Panc1 (cell line): ENCODE measurements around the gene ELOB. TPM values are rescaled to one million over a fixed set of nuclear protein-coding genes. Genes with fewer than 3 reads are reported as not detected.

ENCODE experiments used
- ATAC-seq: fragments of 200-7000 bp; cut with Tn5 transposase; 2 replicates; pipeline ENCODE4 v1.9.1; 2020; ENCODE audit warnings: mild to moderate bottlenecking, moderate library complexity
- BruUV-seq: library from RNA; stranded (reverse); fragments of 400-500 nt; replicated peaks from 2 replicates; lab custom pipeline; 2021; lab: Mats Ljungman, UMichigan
- CTCF ChIA-PET: fragments of 300-600 bp; sonication (Branson Sonifier 250); formaldehyde crosslinking; loops from one replicate; lab custom pipeline; 2022; ENCODE audit warnings: antibody characterized with exemption; lab: Charles Lee
- POLR2A ChIA-PET: fragments of 300-600 bp; sonication (Branson Sonifier 250); formaldehyde crosslinking; loops from one replicate; lab custom pipeline; 2022; ENCODE audit warnings: antibody characterized with exemption; lab: Charles Lee
- DNase-seq: peaks from one replicate; pipeline ENCODE4 v3.0.0-alpha.2; 2010; ENCODE audit warnings: low read depth, low spot score
- H3K27ac ChIP-seq: 2 replicates; pipeline ENCODE4 v1.5.1; 2011; ENCODE audit warnings: mild to moderate bottlenecking, low read length, inconsistent platforms
- H3K27me3 ChIP-seq: fragments of 200-500 bp; sonication (Bioruptor generic); 2 replicates; pipeline ENCODE4 v1.6.0; 2014; ENCODE audit warnings: low read length, inconsistent platforms; ENCODE audit not compliant: control insufficient read depth, insufficient read depth
- H3K36me3 ChIP-seq: fragments of 200-500 bp; sonication (Bioruptor generic); 2 replicates; pipeline ENCODE4 v1.5.1; 2014; ENCODE audit warnings: inconsistent platforms, mild to moderate bottlenecking, low read length, moderate library complexity; ENCODE audit not compliant: control insufficient read depth, insufficient read depth
- H3K4me1 ChIP-seq: 2 replicates; pipeline ENCODE4 v1.5.1; 2011; ENCODE audit warnings: inconsistent platforms, mild to moderate bottlenecking, low read length, moderate library complexity; ENCODE audit not compliant: control insufficient read depth, insufficient read depth
- H3K4me3 ChIP-seq, 2 experiments: 2 replicates each; pipeline ENCODE4 v1.5.1; 2011 to 2012; ENCODE audit warnings: low read depth in 2 of 2, low read length in 2 of 2, mild to moderate bottlenecking in 2 of 2, inconsistent platforms in 1 of 2, moderate library complexity in 1 of 2
- H3K9me3 ChIP-seq: fragments of 200-500 bp; sonication (Bioruptor generic); 2 replicates; pipeline ENCODE4 v1.5.1; 2014; ENCODE audit warnings: low read depth, mild to moderate bottlenecking, inconsistent platforms, low read length, moderate library complexity; ENCODE audit not compliant: control insufficient read depth, insufficient read depth
- POLR2AphosphoS5 ChIP-seq: IDR thresholded peaks from 2 replicates; pipeline ENCODE4 v1.6.1; 2012; ENCODE audit warnings: mild to moderate bottlenecking, low read depth, low read length, moderate library complexity
- SIN3A ChIP-seq: IDR thresholded peaks from 2 replicates; pipeline ENCODE4 v1.6.1; 2012; ENCODE audit warnings: low read depth, mild to moderate bottlenecking, low read length, moderate library complexity, borderline replicate concordance; ENCODE audit not compliant: insufficient read depth
- TCF7L2 ChIP-seq: IDR thresholded peaks from 2 replicates; pipeline ENCODE4 v1.6.1; 2011; ENCODE audit warnings: mild to moderate bottlenecking, low read depth, low read length, inconsistent platforms
- in situ Hi-C: cut with HindIII; loops from 2 replicates; pipeline ENCODE4 v1.10.0; 2016; ENCODE audit warnings: low sequenced_read_pairs, low pct_unique_long_range_greater_than_20kb
- intact Hi-C: fragments of 100-400 bp; cut with micrococcal nuclease; formaldehyde crosslinking; loops from one replicate; pipeline ENCODE4 v1.10.0; 2022; ENCODE audit not compliant: unreplicated experiment
- total RNA-seq: library from RNA; stranded (reverse); gene quantifications from one replicate; pipeline ENCODE4 v1.2.1, GENCODE V29; 2021; ENCODE audit not compliant: unreplicated experiment
- TF ChIP-seq, protein P1 (sequence below): fragments of 450-650 bp; IDR thresholded peaks from 2 replicates; pipeline ENCODE4 v1.5.1; 2017; ENCODE audit warnings: mild to moderate bottlenecking
- TF ChIP-seq, protein P2 (sequence below), 2 experiments: IDR thresholded peaks; 2 replicates each; pipeline ENCODE4 v1.6.1; 2011 to 2012; ENCODE audit warnings: low read depth in 2 of 2, control low read depth in 1 of 2, low read length in 1 of 2, mild to moderate bottlenecking in 1 of 2, moderate library complexity in 1 of 2; ENCODE audit not compliant: insufficient read depth in 1 of 2

Gene ELOB
- total RNA-seq, 1 experiment from 2014 or later = 642 TPM

DNA sequence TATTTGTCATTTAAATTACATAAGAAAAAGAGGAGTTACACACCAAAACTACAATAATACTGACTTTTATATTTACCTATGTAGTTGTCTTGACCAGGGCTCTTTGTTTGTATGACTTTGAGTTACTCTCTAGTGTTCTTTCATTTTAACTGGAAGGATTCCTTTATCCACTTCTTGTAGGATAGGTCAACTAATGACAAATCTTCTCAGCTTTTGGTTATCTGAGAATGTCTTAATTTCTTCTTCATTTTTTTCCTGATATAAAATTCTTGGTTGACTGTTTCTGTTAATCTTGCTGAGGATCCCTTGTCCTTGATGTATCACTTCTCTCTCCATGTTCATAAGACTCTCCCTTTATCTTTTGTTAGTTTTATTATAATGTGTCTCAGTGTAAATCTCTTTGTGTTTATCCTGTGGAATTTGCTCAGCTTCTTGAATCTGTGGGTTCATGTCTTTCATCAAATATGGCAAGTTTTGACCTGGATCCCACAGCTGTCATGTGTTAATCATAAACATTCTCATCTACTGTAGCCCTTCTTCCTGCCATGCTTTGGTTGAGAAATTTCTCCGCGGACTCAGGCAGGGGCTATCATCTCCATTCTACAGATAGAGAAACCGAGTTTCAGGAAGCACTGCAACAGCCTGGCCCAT lies 26.6 kb upstream of the ELOB start:
- no TSS peak for BruUV-seq
- Histone ChIP-seq H3K4me1 (no peaks in the 10 kb centered on the region), H3K4me3 (no peak overlapping the region), H3K36me3 (no peaks in the 10 kb centered on the region), H3K9me3 (peaks cover 16% of the 10 kb centered on the region; the same call in 1 of the 2 replicates), H3K27me3 (no peaks in the 10 kb centered on the region), H3K27ac (no peak overlapping the region)
- no peak for ATAC-seq
- ChIA-PET CTCF (no interaction called here), POLR2A (no interaction called here)
- no peak for DNase-seq
- intact Hi-C loops = no loop called here
- no peak for TF ChIP-seq SIN3A
- TF ChIP-seq, protein P1, sequence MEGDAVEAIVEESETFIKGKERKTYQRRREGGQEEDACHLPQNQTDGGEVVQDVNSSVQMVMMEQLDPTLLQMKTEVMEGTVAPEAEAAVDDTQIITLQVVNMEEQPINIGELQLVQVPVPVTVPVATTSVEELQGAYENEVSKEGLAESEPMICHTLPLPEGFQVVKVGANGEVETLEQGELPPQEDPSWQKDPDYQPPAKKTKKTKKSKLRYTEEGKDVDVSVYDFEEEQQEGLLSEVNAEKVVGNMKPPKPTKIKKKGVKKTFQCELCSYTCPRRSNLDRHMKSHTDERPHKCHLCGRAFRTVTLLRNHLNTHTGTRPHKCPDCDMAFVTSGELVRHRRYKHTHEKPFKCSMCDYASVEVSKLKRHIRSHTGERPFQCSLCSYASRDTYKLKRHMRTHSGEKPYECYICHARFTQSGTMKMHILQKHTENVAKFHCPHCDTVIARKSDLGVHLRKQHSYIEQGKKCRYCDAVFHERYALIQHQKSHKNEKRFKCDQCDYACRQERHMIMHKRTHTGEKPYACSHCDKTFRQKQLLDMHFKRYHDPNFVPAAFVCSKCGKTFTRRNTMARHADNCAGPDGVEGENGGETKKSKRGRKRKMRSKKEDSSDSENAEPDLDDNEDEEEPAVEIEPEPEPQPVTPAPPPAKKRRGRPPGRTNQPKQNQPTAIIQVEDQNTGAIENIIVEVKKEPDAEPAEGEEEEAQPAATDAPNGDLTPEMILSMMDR = no peak
- TF ChIP-seq POLR2AphosphoS5 = no peak
- TF ChIP-seq, protein P2, sequence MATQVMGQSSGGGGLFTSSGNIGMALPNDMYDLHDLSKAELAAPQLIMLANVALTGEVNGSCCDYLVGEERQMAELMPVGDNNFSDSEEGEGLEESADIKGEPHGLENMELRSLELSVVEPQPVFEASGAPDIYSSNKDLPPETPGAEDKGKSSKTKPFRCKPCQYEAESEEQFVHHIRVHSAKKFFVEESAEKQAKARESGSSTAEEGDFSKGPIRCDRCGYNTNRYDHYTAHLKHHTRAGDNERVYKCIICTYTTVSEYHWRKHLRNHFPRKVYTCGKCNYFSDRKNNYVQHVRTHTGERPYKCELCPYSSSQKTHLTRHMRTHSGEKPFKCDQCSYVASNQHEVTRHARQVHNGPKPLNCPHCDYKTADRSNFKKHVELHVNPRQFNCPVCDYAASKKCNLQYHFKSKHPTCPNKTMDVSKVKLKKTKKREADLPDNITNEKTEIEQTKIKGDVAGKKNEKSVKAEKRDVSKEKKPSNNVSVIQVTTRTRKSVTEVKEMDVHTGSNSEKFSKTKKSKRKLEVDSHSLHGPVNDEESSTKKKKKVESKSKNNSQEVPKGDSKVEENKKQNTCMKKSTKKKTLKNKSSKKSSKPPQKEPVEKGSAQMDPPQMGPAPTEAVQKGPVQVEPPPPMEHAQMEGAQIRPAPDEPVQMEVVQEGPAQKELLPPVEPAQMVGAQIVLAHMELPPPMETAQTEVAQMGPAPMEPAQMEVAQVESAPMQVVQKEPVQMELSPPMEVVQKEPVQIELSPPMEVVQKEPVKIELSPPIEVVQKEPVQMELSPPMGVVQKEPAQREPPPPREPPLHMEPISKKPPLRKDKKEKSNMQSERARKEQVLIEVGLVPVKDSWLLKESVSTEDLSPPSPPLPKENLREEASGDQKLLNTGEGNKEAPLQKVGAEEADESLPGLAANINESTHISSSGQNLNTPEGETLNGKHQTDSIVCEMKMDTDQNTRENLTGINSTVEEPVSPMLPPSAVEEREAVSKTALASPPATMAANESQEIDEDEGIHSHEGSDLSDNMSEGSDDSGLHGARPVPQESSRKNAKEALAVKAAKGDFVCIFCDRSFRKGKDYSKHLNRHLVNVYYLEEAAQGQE (IDR thresholded peaks at IDR 0.05; ENCODE audit: insufficient read depth in 1 of 2, low read depth in 2 of 2, low read length in 1 of 2) = no peak
- TF ChIP-seq TCF7L2 = no peak
- in situ Hi-C loops = no loop called here

DNA sequence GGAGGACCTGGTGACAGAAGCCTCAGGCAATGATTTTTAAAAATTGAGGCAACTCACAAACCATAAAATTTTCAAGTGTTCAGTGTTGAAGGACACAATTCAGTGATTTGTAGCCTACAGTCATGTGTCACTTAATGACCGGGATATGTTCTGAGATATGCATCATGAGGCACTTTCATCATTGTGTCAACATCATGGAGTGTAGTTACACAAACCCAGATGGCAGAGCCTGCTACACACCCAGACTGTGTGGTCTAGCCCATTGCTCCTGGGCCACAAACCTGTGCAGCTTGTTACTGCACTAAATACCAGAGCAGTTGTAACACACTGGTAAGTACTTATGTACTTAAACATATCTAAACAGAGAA lies 22.8 kb upstream of the ELOB start:
- H3K27ac ChIP-seq = no peak overlapping the region
- no peaks in the 10 kb centered on the region for H3K4me1 ChIP-seq
- intact Hi-C loops = no loop called here
- BruUV-seq = no TSS peak
- no peaks in the 10 kb centered on the region for H3K36me3 ChIP-seq
- ATAC-seq (peak; percentile 81), DNase-seq (peak; percentile 60)
- H3K9me3 ChIP-seq = peaks cover 11% of the 10 kb centered on the region; the same call in 1 of the 2 replicates
- POLR2A ChIA-PET = interaction anchor here (0.7 kb wide), 1 partner anchor 141 kb away, joined by 5 read pairs; no protein-coding TSS in a partner anchor
- CTCF ChIA-PET = no interaction called here
- in situ Hi-C loops = no loop called here
- H3K4me3 ChIP-seq = no peak overlapping the region
- no peaks in the 10 kb centered on the region for H3K27me3 ChIP-seq
- TF ChIP-seq SIN3A = no peak

DNA sequence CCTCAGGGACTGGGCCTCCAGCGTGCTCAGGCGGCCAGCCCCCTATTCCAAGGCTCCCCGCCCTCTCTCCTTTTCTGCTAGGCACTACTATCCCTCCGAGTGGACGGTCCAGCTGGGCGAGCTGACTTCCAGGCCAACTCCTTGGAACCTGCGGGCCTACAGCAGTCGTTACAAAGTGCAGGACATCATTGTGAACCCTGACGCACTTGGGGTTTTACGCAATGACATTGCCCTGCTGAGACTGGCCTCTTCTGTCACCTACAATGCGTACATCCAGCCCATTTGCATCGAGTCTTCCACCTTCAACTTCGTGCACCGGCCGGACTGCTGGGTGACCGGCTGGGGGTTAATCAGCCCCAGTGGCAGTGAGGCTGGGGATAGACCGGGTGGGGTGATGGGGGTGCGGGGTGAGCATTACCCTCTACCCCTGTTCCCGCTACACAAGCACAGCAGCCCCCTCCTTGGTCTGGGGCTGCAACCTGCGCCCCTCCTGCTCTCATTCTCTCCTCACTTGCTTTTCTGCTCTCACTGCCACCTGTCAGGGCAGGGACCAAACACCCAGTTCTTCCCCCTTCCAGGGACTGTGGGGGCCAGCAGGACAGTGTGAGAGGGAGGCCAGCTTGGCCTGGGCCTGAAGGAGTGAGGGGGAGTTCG lies 22.3 kb upstream of the ELOB start:
- in situ Hi-C loops (no loop called here), intact Hi-C loops (no loop called here)
- no peaks in the 10 kb centered on the region for H3K27me3 ChIP-seq
- peaks cover 10% of the 10 kb centered on the region; the same call in 1 of the 2 replicates for H3K9me3 ChIP-seq
- TF ChIP-seq SIN3A = no peak
- TF ChIP-seq, protein P2 (IDR thresholded peaks at IDR 0.05; ENCODE audit: insufficient read depth in 1 of 2, low read depth in 2 of 2, low read length in 1 of 2) = no peak
- TF ChIP-seq, protein P1 = no peak
- no peak for TF ChIP-seq TCF7L2
- no peak for TF ChIP-seq POLR2AphosphoS5
- DNase-seq (no peak), ATAC-seq (peak; percentile 52)
- no peak overlapping the region for H3K4me3 ChIP-seq
- POLR2A ChIA-PET = no interaction called here
- H3K27ac ChIP-seq = no peak overlapping the region
- H3K4me1 ChIP-seq = 0 out of 2 replicates have a peak, but pooled peaks cover 2% of the 10 kb centered on the region
- H3K36me3 ChIP-seq = no peaks in the 10 kb centered on the region
- BruUV-seq = no TSS peak
- CTCF ChIA-PET = no interaction called here
